Stimulated activated CD4-positive, alpha-beta T cell treated with anti-CD3 and anti-CD28 coated beads, Interleukin-2, amount 100 ng/mL, for 4 hours (primary cell): ENCODE results near the gene CEP85.
A peak's percentile ranks its signal among the peaks of the same experiment; 100 is the strongest.
"Not testable (repeated sequence)": the region's sequence is repeated elsewhere in the genome, so short reads cannot be mapped to it uniquely, and the experiment has no call there.

ENCODE experiments used
- DNase-seq: peaks from one replicate; pipeline ENCODE4 v3.0.0-alpha.2; 2020; ENCODE audit warnings: low read depth

Gene CEP85

DNA sequence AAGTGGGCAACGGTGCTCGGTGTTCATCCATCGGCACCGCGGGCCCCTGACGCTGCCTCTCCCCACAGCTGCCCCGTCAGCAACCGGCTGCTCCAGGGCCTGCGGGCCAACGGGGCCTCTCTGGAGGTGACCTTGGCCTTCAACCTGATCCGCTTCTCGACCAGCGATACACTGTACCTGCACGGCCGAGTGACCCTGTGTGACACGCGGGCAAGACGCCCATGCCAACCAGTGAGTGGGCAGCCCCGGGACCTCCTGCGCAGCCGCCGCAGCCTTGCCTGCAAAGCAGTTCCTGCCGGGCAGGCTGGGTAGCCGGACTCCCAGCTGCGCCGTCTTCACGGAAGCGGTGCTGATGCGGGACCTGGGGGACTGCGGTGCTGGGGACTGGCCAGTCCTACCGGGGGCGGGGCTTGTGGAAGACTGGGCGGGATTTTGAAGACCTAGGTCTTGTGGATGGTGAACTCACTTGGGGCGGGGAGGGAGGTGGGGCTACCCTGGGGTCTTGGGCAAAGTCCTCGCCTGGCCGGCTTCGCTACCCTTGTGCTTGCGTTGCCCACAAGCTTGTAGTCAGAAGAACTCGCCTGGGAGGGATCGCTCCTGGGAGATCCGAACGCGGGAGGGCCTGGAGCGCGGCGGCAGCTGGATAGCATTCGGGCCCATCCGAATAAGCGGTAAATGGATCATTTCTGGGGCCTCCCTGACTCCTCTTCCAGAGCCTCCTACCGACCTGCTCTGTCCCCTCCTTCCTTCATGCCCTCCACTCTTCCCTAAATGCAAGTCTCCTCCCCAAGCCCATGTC, 8.8 kb upstream of the CEP85 start:
- DNase-seq = no peak

DNA sequence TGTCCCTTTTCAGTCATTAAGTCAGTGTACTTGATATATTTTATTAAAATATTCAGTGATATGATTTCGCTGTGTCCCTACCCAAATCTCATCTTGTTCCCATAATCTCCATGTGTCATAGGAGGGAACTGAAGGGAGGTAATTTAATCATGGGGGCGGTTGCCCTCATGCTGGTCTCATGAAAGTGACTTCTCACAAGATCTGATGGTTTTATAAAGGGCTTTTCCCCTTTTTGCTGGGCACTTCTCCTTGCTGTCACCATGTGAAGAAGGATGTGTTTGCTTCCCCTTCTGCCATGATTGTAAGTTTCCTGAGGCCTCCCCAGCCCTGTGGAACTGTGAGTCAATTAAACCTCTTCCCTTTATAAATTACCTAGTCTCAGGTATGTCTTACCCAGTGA, 3.3 kb upstream of the CEP85 start:
- DNase-seq = not testable (repeated sequence)

DNA sequence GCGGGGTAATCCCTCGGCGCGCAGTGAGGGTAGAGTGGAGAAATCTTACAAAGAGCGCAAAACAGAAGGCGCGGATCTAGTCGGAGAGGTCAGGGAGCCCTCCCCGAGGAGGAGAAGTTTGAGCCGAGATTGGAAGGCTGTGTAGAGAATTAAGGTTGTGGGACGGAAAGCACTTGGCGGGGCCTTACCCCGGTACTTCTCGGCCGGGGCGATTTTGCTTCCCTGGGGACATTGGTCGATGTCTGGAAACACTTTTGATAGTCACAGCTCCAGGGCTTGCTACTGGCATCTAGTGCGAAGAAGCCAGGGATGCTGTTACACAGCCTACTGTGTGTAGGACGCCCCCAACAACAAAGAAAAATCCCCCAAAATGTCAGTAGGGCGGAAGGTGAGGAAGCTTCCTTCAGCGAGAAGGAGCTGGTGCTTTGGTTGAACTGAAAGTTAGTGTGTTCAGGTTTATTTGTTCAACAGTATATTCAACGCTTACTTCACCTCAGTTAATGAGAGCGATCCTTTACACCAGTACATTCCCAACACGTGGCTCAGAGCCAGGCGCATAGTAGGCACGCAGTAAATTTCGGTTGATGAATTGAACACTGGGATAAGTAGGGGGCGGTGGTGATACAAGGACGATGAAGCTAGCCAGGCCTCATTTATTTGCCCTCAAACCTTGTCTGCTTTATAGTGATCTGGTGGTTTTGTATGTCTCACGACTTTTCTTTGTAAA, 807 bp downstream of the CEP85 start:
- no peak for DNase-seq

DNA sequence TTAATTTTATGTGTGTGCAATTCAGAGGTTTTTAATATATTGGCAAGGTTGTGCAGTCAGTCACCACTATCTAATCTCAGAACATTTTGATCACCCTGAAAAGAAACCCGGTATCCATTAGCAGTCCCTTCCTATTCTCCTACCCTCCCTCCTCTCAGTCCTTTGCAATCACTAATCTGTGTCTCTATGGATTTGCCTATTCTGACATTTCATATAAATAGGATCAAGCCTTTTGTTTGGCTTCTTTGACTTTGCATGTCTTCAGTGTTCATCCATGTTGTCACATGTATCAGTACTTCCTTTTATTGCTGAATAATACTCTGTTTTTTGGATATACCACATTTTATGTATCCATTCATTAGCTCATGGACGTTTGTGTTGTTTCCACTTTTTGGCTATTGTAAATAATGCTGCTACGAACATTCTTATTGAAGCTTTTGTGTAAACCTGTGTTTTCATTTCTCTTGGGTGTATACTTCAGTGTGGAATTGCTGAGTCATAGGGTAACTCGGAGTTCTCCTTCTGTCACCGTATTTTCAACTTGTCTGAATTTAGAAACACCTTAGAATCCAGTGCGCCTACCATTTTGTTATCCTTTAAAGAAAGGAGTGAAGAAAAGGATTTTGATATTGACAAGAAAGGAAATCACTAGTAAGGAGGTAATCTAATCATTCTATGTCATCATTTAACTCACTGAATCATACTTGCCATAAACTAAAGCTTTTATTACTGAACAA, 3.4 kb downstream of the CEP85 start:
- DNase-seq = no peak

GRCh38 chr1:26239936-26240335, 5.9 kb downstream of the CEP85 start:
- DNase-seq = no peak

GRCh38 chr1:26252718-26253117, 18.7 kb downstream of the CEP85 start:
- DNase-seq = no peak

DNA sequence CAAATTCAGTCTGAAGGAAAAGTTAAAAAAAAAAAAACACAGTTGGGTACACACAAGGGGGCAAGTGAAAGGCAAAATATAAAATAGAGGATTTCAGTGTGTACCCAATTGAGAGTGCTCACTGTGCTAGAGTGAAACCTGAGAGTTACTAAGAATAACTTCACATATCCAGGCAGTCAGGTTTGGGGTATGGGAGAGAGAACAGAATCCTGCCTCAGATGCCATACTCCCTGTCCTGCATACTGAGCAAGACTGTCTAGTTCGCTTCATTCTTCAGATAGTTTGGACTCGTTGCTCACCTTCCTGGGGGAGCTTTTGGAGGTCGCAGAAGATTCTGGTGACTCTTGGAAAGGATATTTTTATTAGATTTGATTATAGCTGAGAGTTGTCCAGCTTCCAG, 20.4 kb downstream of the CEP85 start:
- DNase-seq = no peak

GRCh38 chr1:26257222-26257621, 23.2 kb downstream of the CEP85 start:
- DNase-seq = no peak

DNA sequence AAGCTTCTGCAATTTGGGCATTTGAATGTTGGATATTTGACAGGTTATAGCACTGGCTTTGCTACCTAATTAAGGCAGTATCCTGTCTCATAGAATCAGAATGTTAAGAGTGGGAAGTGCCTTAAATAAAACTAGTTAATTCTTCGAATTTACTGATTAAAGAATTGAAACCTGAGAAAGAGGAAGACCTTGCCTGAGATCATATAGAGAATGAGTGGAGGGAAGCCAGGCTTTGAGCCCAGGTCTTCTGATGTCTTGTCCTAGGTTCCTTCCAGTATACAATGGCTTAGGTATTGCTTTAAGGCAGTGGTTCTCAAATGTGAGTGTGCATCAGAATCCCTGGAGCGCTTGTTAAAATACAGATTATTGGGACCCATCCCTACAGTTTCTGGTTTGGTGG, 25.0 kb downstream of the CEP85 start:
- no peak for DNase-seq

GRCh38 chr1:26259578-26259977, 25.6 kb downstream of the CEP85 start:
- no peak for DNase-seq

DNA sequence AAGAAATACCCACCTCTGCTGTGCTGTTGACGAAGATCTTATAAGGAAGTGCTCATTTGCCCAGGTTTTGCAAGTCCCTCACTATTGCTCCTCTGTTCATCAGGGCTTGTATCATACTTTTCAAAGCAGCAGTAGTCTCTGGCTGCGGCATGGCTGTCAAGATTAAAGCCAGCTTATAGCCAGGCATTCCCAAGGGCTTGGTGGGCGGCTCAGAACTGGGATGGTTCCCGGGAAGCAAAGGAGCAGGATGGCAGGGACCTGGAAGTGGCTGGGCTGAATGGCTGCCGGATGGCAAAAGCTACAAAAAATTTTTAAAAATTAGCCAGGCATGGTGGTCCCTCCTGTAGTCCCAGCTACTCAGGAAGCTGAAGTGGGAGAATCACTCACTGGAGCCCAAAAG, 29.2 kb downstream of the CEP85 start:
- DNase-seq = no peak

DNA sequence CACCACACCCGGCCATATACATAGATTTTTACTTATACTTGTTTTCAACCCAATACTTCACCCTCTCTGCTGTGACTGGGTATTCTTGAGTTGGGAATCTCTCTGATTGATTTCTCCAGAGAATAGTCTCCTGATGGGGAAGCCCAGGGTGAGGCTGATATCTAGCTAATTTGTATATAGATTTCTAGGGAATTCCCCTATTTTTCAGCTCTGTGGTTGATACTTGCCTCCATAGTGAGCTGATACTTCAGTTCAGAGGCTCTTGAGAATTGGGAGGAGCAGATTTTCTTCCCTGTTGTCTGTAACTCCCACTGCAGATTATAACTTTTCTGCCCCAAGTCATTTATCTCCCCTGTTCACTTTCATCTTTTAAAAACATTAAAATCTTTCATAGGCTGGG, 31.4 kb downstream of the CEP85 start:
- no peak for DNase-seq

- no peak for DNase-seq
Measured at GRCh38 chr1:26268290-26269197, 34.5 kb downstream of the CEP85 start.

- no peak for DNase-seq
Measured at GRCh38 chr1:26269198-26269550, 35.2 kb downstream of the CEP85 start.

- no peak for DNase-seq
Measured at GRCh38 chr1:26274801-26275425, 40.9 kb downstream of the CEP85 start.

DNA sequence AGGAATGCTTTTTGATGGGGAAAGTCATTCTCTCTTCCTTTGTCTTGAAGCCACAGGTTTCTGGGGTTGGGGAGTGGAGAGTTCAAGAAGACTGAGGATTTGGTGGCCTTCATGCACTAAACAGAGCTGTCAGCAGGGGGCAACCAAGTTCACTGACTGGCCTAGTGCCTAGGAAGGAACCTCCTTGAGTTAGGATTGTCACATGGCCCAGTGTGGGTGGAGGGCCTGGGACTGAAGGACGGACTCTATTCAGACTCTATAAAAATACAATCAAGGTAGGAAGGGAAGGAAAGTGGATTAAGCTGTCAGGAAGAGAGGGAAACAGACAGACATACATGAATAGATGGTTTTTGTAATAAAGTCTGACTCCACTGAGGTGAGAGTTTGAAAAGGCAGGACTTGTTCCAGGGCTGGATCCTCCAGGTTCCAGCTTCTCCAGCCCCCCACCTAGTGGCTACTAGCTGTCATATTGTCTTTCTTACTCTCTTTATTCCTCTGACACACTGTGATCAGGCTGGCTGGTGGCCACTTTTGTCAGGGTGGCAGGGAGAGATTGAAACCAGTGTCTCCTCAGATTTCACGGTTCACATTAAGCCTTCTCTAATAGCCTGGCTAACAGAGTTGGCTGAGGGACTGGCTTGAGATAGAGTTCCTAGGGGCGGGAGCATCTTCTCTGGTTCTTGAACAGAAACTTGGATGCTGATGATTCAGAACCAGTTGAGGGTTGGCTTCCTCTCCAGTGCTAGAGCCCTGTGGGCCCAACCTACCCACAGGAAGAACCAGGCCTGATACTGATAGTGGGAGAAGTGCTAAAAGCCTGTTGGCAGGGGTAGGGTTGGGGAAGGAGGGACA, 41.8 kb downstream of the CEP85 start:
- peak; percentile 70 for DNase-seq

GRCh38 chr1:26276432-26276838, 42.4 kb downstream of the CEP85 start:
- DNase-seq = no peak

GRCh38 chr1:26277261-26277661, 43.3 kb downstream of the CEP85 start:
- no peak for DNase-seq

DNA sequence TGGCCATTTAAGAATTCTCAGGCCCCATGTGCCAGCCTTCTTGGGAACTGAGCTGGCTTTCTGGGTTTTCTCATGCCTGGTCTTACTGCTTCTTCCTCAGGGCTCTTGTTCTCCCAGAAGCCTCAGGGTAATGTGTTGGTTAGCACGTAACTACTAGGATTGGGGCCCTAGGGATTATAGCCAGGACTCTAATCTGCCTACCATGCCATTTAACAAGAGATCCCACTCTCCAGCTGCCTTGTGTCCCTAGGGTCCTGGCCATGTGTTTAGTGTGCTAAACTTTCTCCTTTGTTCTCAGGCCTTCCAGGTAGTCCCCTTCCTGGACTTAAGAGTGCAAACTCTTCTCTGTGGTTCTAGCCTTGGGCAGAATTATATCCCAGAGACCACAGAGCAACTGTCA, 43.7 kb downstream of the CEP85 start:
- no peak for DNase-seq

DNA sequence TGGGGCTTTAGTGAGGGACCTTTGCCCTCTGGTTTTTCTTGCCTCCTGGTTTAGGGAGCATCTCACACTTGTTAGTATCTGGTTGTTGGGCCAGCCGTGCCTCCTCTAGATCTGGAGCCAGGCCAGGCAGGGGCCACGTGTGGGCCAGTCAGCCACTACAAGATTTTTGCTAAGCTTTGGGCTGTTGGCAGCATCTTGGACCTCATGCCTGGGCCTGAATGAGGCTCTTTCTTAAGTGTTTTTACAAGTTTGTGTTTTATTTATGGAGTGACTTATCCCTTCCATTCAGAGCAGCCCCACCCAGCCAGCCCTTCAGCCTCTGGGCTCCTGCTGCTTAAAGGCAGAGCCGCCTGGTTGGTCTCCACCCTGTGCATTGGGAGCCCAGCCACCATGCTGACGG, 44.3 kb downstream of the CEP85 start:
- DNase-seq = no peak
